IMR-90 (cell line): Measurements from ENCODE around the gene BTG4. TPM values are rescaled to one million over a fixed set of nuclear protein-coding genes. Genes with fewer than 3 reads are reported as not detected.

ENCODE experiments used
- ATAC-seq: fragments of 200-7000 bp; cut with Tn5 transposase; 2 replicates; pipeline ENCODE4 v1.9.1; 2020; ENCODE audit warnings: low read depth, mild to moderate bottlenecking, moderate library complexity
- BruUV-seq: library from RNA; stranded (reverse); fragments of 400-500 nt; replicated peaks from 2 replicates; lab custom pipeline; 2021; lab: Mats Ljungman, UMichigan
- CTCF ChIA-PET: fragments of 300-600 bp; formaldehyde crosslinking; extraction: SDS; loops from one replicate; lab custom pipeline; 2021; ENCODE audit warnings: antibody characterized with exemption; lab: Yijun Ruan, JAX
- POLR2A ChIA-PET: fragments of 300-600 bp; sonication (Branson Sonifier 250); formaldehyde crosslinking; loops from one replicate; lab custom pipeline; 2022; ENCODE audit warnings: antibody characterized with exemption; ENCODE audit not compliant: unreplicated experiment; lab: Charles Lee
- DNase-seq: peaks from one replicate; pipeline ENCODE4 v3.0.0; 2013
- H2AFZ ChIP-seq: replicated peaks from 2 replicates; pipeline ENCODE3; 2013; ENCODE audit warnings: low read length, mild to moderate bottlenecking; ENCODE audit not compliant: poor library complexity
- H2AK5ac ChIP-seq: 2 replicates; pipeline ENCODE4 v1.6.1; 2013; ENCODE audit warnings: low read depth, low read length, inconsistent platforms
- H2AK9ac ChIP-seq: replicated peaks from 2 replicates; pipeline ENCODE3; 2013; ENCODE audit warnings: mild to moderate bottlenecking, low read depth, low read length, moderate library complexity; ENCODE audit not compliant: poor library complexity
- H2BK120ac ChIP-seq: 2 replicates; pipeline ENCODE4 v1.6.1; 2013; ENCODE audit warnings: low read depth, low read length, inconsistent platforms
- H2BK15ac ChIP-seq: 3 replicates; pipeline ENCODE4 v1.6.1; 2013; ENCODE audit warnings: low read depth, low read length, inconsistent platforms
- H2BK20ac ChIP-seq: 2 replicates; pipeline ENCODE4 v1.6.1; 2013; ENCODE audit warnings: low read depth, mild to moderate bottlenecking, inconsistent platforms, low read length, moderate library complexity
- H2BK5ac ChIP-seq: 2 replicates; pipeline ENCODE4 v1.6.1; 2013; ENCODE audit warnings: mild to moderate bottlenecking, low read depth, low read length, inconsistent platforms; ENCODE audit not compliant: poor library complexity, severe bottlenecking
- H3K14ac ChIP-seq: replicated peaks from 2 replicates; pipeline ENCODE4 v1.6.1; 2013; ENCODE audit warnings: low read depth, low read length, inconsistent platforms
- H3K18ac ChIP-seq: 2 replicates; pipeline ENCODE4 v1.6.1; 2013; ENCODE audit warnings: low read depth, low read length, control low read depth
- H3K23ac ChIP-seq: 2 replicates; pipeline ENCODE4 v1.6.1; 2013; ENCODE audit warnings: low read depth, low read length, inconsistent platforms
- H3K27ac ChIP-seq: 2 replicates; pipeline ENCODE4 v1.5.1; 2013; ENCODE audit warnings: mild to moderate bottlenecking, control low read depth, low read length; ENCODE audit not compliant: insufficient read depth
- H3K27me3 ChIP-seq: 2 replicates; pipeline ENCODE4 v1.6.1; 2013; ENCODE audit warnings: low read length; ENCODE audit not compliant: control insufficient read depth, insufficient read depth
- H3K36me3 ChIP-seq: 2 replicates; pipeline ENCODE4 v1.6.1; 2013; ENCODE audit warnings: low read length, mixed read lengths; ENCODE audit not compliant: control insufficient read depth, insufficient read depth
- H3K4ac ChIP-seq: 2 replicates; pipeline ENCODE4 v1.6.1; 2013; ENCODE audit warnings: low read depth, low read length, inconsistent platforms
- H3K4me1 ChIP-seq: 2 replicates; pipeline ENCODE4 v1.6.1; 2013; ENCODE audit warnings: low read length, mixed read lengths; ENCODE audit not compliant: control insufficient read depth, insufficient read depth
- H3K4me2 ChIP-seq: 2 replicates; pipeline ENCODE4 v1.6.1; 2013; ENCODE audit warnings: low read depth, mild to moderate bottlenecking, control low read depth, low read length, moderate library complexity
- H3K4me3 ChIP-seq: 2 replicates; pipeline ENCODE4 v1.5.1; 2013; ENCODE audit warnings: low read depth, mild to moderate bottlenecking, control low read depth, low read length, moderate library complexity; ENCODE audit not compliant: insufficient read depth
- H3K56ac ChIP-seq: 2 replicates; pipeline ENCODE4 v1.6.1; 2013; ENCODE audit warnings: low read length, inconsistent platforms; ENCODE audit not compliant: insufficient read depth; ENCODE audit errors: extremely low read depth
- H3K79me1 ChIP-seq, 2 experiments: 2 replicates each; pipeline ENCODE4 v1.6.1; 2013; ENCODE audit warnings: low read length in 2 of 2, inconsistent platforms in 1 of 2, low read depth in 1 of 2
- H3K9ac ChIP-seq: 2 replicates; pipeline ENCODE4 v1.6.1; 2013; ENCODE audit warnings: low read depth, low read length, control low read depth
- H3K9me1 ChIP-seq: 2 replicates; pipeline ENCODE4 v1.6.1; 2013; ENCODE audit warnings: low read length, inconsistent platforms; ENCODE audit not compliant: insufficient read depth
- H3K9me3 ChIP-seq: 2 replicates; pipeline ENCODE4 v1.6.1; 2013; ENCODE audit warnings: low read length; ENCODE audit not compliant: control insufficient read depth, insufficient read depth
- H4K20me1 ChIP-seq: 2 replicates; pipeline ENCODE4 v1.6.1; 2013; ENCODE audit warnings: low read length, inconsistent platforms; ENCODE audit not compliant: insufficient read depth
- H4K5ac ChIP-seq: 2 replicates; pipeline ENCODE4 v1.6.1; 2013; ENCODE audit warnings: mild to moderate bottlenecking, low read depth, low read length, control low read depth
- H4K8ac ChIP-seq, 2 experiments: 2 replicates each; pipeline ENCODE4 v1.6.1; 2013; ENCODE audit warnings: low read depth in 2 of 2, low read length in 2 of 2, control low read depth in 1 of 2, inconsistent platforms in 1 of 2
- H4K91ac ChIP-seq: 2 replicates; pipeline ENCODE4 v1.6.1; 2013; ENCODE audit warnings: low read depth, low read length, inconsistent platforms; ENCODE audit not compliant: insufficient read depth
- BHLHE40 ChIP-seq: fragments of 150-350 bp; IDR thresholded peaks from 2 replicates; pipeline ENCODE4 v1.6.1; 2016; ENCODE audit warnings: mild to moderate bottlenecking, low read depth, low read length
- CEBPB ChIP-seq: IDR thresholded peaks from 2 replicates; pipeline ENCODE4 v1.6.1; 2012; ENCODE audit warnings: low read depth, low read length, improper control_type of control experiment
- CHD1 ChIP-seq: IDR thresholded peaks from 2 replicates; pipeline ENCODE4 v1.6.1; 2012; ENCODE audit warnings: low read depth, low read length, improper control_type of control experiment
- ELK1 ChIP-seq: fragments of 150-350 bp; IDR thresholded peaks from 2 replicates; pipeline ENCODE4 v1.6.1; 2016; ENCODE audit warnings: low read depth, mild to moderate bottlenecking, low read length, moderate library complexity, borderline replicate concordance
- FOS ChIP-seq: fragments of 150-350 bp; IDR thresholded peaks from 2 replicates; pipeline ENCODE4 v1.6.1; 2016; ENCODE audit warnings: low read depth, low read length
- MAFK ChIP-seq: IDR thresholded peaks from 2 replicates; pipeline ENCODE4 v1.6.1; 2012; ENCODE audit warnings: low read depth, low read length, improper control_type of control experiment
- MXI1 ChIP-seq: IDR thresholded peaks from 2 replicates; pipeline ENCODE4 v1.6.1; 2012; ENCODE audit warnings: low read depth, mild to moderate bottlenecking, low read length, moderate library complexity, borderline replicate concordance
- NFE2L2 ChIP-seq: fragments of 150-350 bp; IDR thresholded peaks from 2 replicates; pipeline ENCODE4 v1.6.1; 2016; ENCODE audit warnings: low read depth, mild to moderate bottlenecking, low read length
- RAD21 ChIP-seq: IDR thresholded peaks from 2 replicates; pipeline ENCODE4 v1.6.1; 2012; ENCODE audit warnings: low read length, improper control_type of control experiment
- RCOR1 ChIP-seq: IDR thresholded peaks from 2 replicates; pipeline ENCODE4 v1.6.1; 2012; ENCODE audit warnings: mild to moderate bottlenecking, low read length, improper control_type of control experiment; ENCODE audit not compliant: insufficient replicate concordance
- WGBS, 2 experiments: methylation state at CpG; one replicate each; pipeline versions ENCODE4 v1.1.5 to v1.1.7; 2013; ENCODE audit warnings: missing lambda C conversion rate in 2 of 2; ENCODE audit not compliant: insufficient read length in 1 of 2; ENCODE audit errors: extremely low coverage in 2 of 2; 5-methylcytosine and 5-hydroxymethylcytosine counted together
- dilution Hi-C: fragments of 300-500 bp; cut with HindIII; formaldehyde crosslinking; loops from one replicate; pipeline ENCODE4 v1.14.3; 2018; ENCODE audit warnings: low sequenced_read_pairs; ENCODE audit not compliant: unreplicated experiment
- in situ Hi-C: fragments of 300-500 bp; cut with MboI; formaldehyde crosslinking; loops from 3 replicates; pipeline ENCODE4 v1.14.3; 2019; ENCODE audit warnings: low sequenced_read_pairs, inconsistent platforms, mixed read lengths
- intact Hi-C: fragments of 100-400 bp; cut with micrococcal nuclease; formaldehyde crosslinking; loops from 2 replicates; pipeline ENCODE4 v1.10.0; 2022
- polyA plus RNA-seq, 3 experiments: library from polyadenylated mRNA; depleted of rRNA; stranded (reverse); fragments of >200 nt; gene quantifications; 2 replicates each; pipeline ENCODE4 v1.2.3, GENCODE V29; 2012; ENCODE audit warnings: low replicate concordance in 1 of 3
- total RNA-seq: library from RNA; depleted of rRNA; stranded (reverse); fragments of >200 nt; gene quantifications from 2 replicates; pipeline ENCODE4 v1.2.3, GENCODE V29; 2012
- TF ChIP-seq, protein P1 (sequence below): conservative IDR thresholded peaks from 2 replicates; pipeline ENCODE4 v1.5.1; 2012; ENCODE audit warnings: mild to moderate bottlenecking, low read depth, low read length, improper control_type of control experiment

Gene BTG4
- total and polyA plus RNA-seq, 2 of the 4 experiments (the other 2 are of a cell fraction) = not detected

- no peak for TF ChIP-seq BHLHE40
These were observed 54.3 kb downstream of the BTG4 start (continued) for GRCh38 chr11:111457731-111458368.

DNA sequence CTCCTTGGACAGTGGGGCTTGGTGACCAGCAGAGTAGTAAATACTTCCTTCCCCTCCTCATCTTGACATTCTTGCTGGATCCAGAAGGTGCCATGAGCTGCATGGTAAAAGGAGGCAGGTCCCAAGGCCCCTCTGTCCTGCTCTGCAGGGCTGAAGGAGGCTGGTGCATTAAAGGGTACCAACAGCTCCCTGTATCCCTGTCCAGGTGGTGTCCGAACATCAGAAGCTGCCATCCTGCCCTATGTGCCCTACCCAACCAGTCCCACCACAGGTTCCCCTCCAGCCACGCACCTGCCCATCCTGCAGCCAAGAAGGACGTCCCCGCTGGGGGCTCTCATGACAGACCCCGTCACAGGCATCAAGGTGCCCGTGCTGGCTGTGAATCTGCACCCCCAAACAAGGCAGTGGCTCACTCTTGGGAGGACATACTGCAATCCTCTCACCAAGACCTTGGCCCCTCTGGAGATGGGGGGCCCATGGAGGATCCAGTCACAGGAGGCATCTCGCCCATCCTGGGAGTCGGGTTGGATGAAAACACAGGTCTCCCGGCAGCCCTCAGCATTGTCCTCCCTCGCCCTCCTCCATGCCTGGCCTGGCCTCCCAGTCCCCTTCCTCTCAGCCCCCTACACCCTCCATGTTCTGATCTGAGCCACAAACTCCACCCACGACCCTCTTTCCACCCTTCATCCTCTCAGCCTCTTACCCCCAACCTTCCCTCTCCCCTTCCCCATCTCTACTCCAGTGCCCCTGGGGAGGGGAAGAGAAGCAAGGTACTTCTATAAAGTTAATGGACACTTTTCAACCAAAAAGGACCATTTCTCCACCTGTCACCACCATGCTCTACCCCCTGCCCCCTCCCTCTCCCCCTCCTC, 55.1 kb downstream of the BTG4 start:
- H4K8ac ChIP-seq = no peak overlapping the region
- H2BK20ac ChIP-seq = no peak overlapping the region
- H3K4me3 ChIP-seq = no peak overlapping the region
- dilution Hi-C loops = no loop called here
- H2BK5ac ChIP-seq = no peak overlapping the region
- peaks cover 9% of the 10 kb centered on the region for H3K4me1 ChIP-seq
- H3K9ac ChIP-seq = no peak overlapping the region
- H3K4me2 ChIP-seq = no peak overlapping the region
- H3K27ac ChIP-seq = no peak overlapping the region
- H2AFZ ChIP-seq = peak overlapping the region; percentile 37
- no TSS peak for BruUV-seq
- no peak overlapping the region for H2BK120ac ChIP-seq
- peaks cover 2% of the 10 kb centered on the region; the same call in 1 of the 2 replicates for H3K27me3 ChIP-seq
- no peak overlapping the region for H4K5ac ChIP-seq
- H4K20me1 ChIP-seq = no peaks in the 10 kb centered on the region
- H2AK9ac ChIP-seq = no peak overlapping the region
- intact Hi-C loops = loop anchor here (10.0 kb wide), 1 partner anchor 138 kb away; no protein-coding TSS in a partner anchor
- H3K23ac ChIP-seq = no peak overlapping the region
- ATAC-seq = no peak
- no peaks in the 10 kb centered on the region for H3K36me3 ChIP-seq
- no peak overlapping the region for H3K56ac ChIP-seq
- no peaks in the 10 kb centered on the region for H3K79me1 ChIP-seq
- 86% methylated on average over 4 of the region's 11 CpGs; no CpG with 5 or more reads in 1 of the 2 experiments for WGBS, 2 experiments
- no peaks in the 10 kb centered on the region for H3K9me3 ChIP-seq
- 0 out of 2 replicates have a peak, but pooled peaks cover 3% of the 10 kb centered on the region for H3K9me1 ChIP-seq
- CTCF ChIA-PET = no interaction called here
- no peak for DNase-seq
- H4K91ac ChIP-seq = no peak overlapping the region; the same call in 1 of the 2 replicates
- H3K4ac ChIP-seq = no peak overlapping the region
- no peak overlapping the region for H3K14ac ChIP-seq
- no peak overlapping the region for H2BK15ac ChIP-seq
- POLR2A ChIA-PET = no interaction called here
- no peak overlapping the region for H3K18ac ChIP-seq
- peak overlapping the region; percentile 40; the same call in 1 of the 2 replicates for H2AK5ac ChIP-seq
- in situ Hi-C loops = loop anchor here (10.0 kb wide), 1 partner anchor 318 kb away; no protein-coding TSS in a partner anchor
- TF ChIP-seq RAD21 (no peak), MXI1 (no peak), NFE2L2 (no peak), CHD1 (no peak), MAFK (no peak), RCOR1 (no peak), ELK1 (no peak), CEBPB (no peak), FOS (no peak), BHLHE40 (no peak)
- TF ChIP-seq, protein P1, sequence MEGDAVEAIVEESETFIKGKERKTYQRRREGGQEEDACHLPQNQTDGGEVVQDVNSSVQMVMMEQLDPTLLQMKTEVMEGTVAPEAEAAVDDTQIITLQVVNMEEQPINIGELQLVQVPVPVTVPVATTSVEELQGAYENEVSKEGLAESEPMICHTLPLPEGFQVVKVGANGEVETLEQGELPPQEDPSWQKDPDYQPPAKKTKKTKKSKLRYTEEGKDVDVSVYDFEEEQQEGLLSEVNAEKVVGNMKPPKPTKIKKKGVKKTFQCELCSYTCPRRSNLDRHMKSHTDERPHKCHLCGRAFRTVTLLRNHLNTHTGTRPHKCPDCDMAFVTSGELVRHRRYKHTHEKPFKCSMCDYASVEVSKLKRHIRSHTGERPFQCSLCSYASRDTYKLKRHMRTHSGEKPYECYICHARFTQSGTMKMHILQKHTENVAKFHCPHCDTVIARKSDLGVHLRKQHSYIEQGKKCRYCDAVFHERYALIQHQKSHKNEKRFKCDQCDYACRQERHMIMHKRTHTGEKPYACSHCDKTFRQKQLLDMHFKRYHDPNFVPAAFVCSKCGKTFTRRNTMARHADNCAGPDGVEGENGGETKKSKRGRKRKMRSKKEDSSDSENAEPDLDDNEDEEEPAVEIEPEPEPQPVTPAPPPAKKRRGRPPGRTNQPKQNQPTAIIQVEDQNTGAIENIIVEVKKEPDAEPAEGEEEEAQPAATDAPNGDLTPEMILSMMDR = no peak
